Daoy (cell line): ENCODE data around the gene TMEM41A. TPM values are rescaled to one million over a fixed set of nuclear protein-coding genes. Genes with fewer than 3 reads are reported as not detected.
A peak's percentile ranks its signal among the peaks of the same experiment; 100 is the strongest.
"Not testable (repeated sequence)": the region's sequence is repeated elsewhere in the genome, so short reads cannot be mapped to it uniquely, and the experiment has no call there.

Source experiments
- DNase-seq: peaks from one replicate; pipeline ENCODE4 v3.0.0-alpha.2; 2015; ENCODE audit warnings: low read depth
- total RNA-seq: library from RNA; depleted of rRNA; stranded (reverse); fragments of >200 nt; shearing (Covaris generic); gene quantifications from 2 replicates; pipeline ENCODE4 v1.2.3, GENCODE V29; 2014

Gene TMEM41A
- total RNA-seq, 1 experiment from 2014 or later, result 15.4 TPM

- no peak for DNase-seq
Observed at GRCh38 chr3:185488465-185488864, 10.4 kb downstream of the TMEM41A start.

GRCh38 chr3:185486394-185486793 lies 12.4 kb downstream of the TMEM41A start:
- no peak for DNase-seq

- DNase-seq, result no peak
Observed at GRCh38 chr3:185484296-185484695, 14.5 kb downstream of the TMEM41A start.

- DNase-seq, result no peak
Observed at GRCh38 chr3:185479373-185479945, 19.4 kb downstream of the TMEM41A start.

GRCh38 chr3:185477316-185477715 lies 21.5 kb downstream of the TMEM41A start:
- no peak for DNase-seq

- DNase-seq, result not testable (repeated sequence)
Observed at GRCh38 chr3:185474922-185475321, 23.9 kb downstream of the TMEM41A start.

- peak; percentile 71 for DNase-seq
Observed at GRCh38 chr3:185473290-185473815, 25.5 kb downstream of the TMEM41A start.

- no peak for DNase-seq
Observed at GRCh38 chr3:185470323-185470722, 28.5 kb downstream of the TMEM41A start.

GRCh38 chr3:185469542-185469941 lies 29.3 kb downstream of the TMEM41A start:
- DNase-seq, result no peak

- DNase-seq, result not testable (repeated sequence)
Observed at GRCh38 chr3:185466123-185466522, 32.7 kb downstream of the TMEM41A start.

GRCh38 chr3:185465471-185465870 lies 33.4 kb downstream of the TMEM41A start:
- DNase-seq, result no peak

- DNase-seq, result no peak
Observed at GRCh38 chr3:185460719-185461350, 38.0 kb downstream of the TMEM41A start.

GRCh38 chr3:185460309-185460708 lies 38.5 kb downstream of the TMEM41A start:
- DNase-seq, result no peak

GRCh38 chr3:185457376-185457775 lies 41.5 kb downstream of the TMEM41A start:
- no peak for DNase-seq

GRCh38 chr3:185451432-185451831 lies 47.4 kb downstream of the TMEM41A start:
- not testable (repeated sequence) for DNase-seq

GRCh38 chr3:185448107-185448506 lies 50.7 kb downstream of the TMEM41A start:
- DNase-seq, result no peak

- no peak for DNase-seq
Observed at GRCh38 chr3:185444329-185444728, 54.5 kb downstream of the TMEM41A start.

GRCh38 chr3:185442031-185442430 lies 56.8 kb downstream of the TMEM41A start:
- no peak for DNase-seq

GRCh38 chr3:185439745-185440466 lies 58.9 kb downstream of the TMEM41A start:
- no peak for DNase-seq
